HepG2 (cell line): ENCODE results near the gene TIMELESS.

Experiments
- ATF7 ChIP-seq, 2 experiments: fragments of 450-650 bp in 1 of 2; sonication (generic) in 1 of 2; formaldehyde crosslinking in 1 of 2; IDR thresholded peaks; 2 replicates each; pipeline versions ENCODE4 v1.4.0 to v1.6.1; 2016 to 2020; ENCODE audit warnings: antibody characterized with exemption in 1 of 2, mild to moderate bottlenecking in 1 of 2, missing genetic modification reagents in 1 of 2
- EP300 ChIP-seq, 3 experiments: sonication (generic) in 1 of 3; formaldehyde crosslinking in 1 of 3; IDR thresholded peaks; 2 replicates each; pipeline versions ENCODE4 v1.5.1 to v1.6.1; 2011 to 2020; ENCODE audit warnings: low read depth in 2 of 3, low read length in 2 of 3, borderline replicate concordance in 1 of 3, improper control_type of control experiment in 1 of 3, mild to moderate bottlenecking in 1 of 3, missing genetic modification reagents in 1 of 3, moderate library complexity in 1 of 3
- FOXM1 ChIP-seq: sonication (generic); formaldehyde crosslinking; IDR thresholded peaks from 2 replicates; pipeline ENCODE4 v1.5.0; 2020; ENCODE audit warnings: missing genetic modification reagents
- FOXP4 ChIP-seq: sonication (generic); formaldehyde crosslinking; IDR thresholded peaks from 2 replicates; pipeline ENCODE4 v1.4.0; 2020; ENCODE audit warnings: missing genetic modification reagents
- GABPA ChIP-seq, 2 experiments: IDR thresholded peaks; 2 replicates each; pipeline ENCODE4 v1.6.1; 2011 to 2016; ENCODE audit warnings: low read depth in 2 of 2, low read length in 1 of 2, missing biosample characterization in 1 of 2, missing genetic modification characterization in 1 of 2
- IRX3 ChIP-seq: sonication (generic); formaldehyde crosslinking; IDR thresholded peaks from 2 replicates; pipeline ENCODE4 v1.8.1; 2023; ENCODE audit warnings: mild to moderate bottlenecking, low read depth, missing genetic modification reagents, borderline replicate concordance
- USF2 ChIP-seq, 2 experiments: sonication (generic) in 1 of 2; formaldehyde crosslinking in 1 of 2; IDR thresholded peaks; 2 replicates each; pipeline versions ENCODE4 v1.5.1 to v1.6.1; 2011 to 2020; ENCODE audit warnings: borderline replicate concordance in 1 of 2, low read depth in 1 of 2, low read length in 1 of 2, mild to moderate bottlenecking in 1 of 2, missing genetic modification reagents in 1 of 2, moderate library complexity in 1 of 2
- ZFX ChIP-seq: sonication (generic); formaldehyde crosslinking; IDR thresholded peaks from 2 replicates; pipeline ENCODE4 v1.4.0; 2020; ENCODE audit warnings: mild to moderate bottlenecking, low read depth, missing genetic modification reagents, moderate library complexity
- ZFY ChIP-seq: sonication (generic); formaldehyde crosslinking; IDR thresholded peaks from 2 replicates; pipeline ENCODE4 v1.4.0; 2020; ENCODE audit warnings: missing genetic modification reagents
- ZNF12 ChIP-seq: sonication (generic); formaldehyde crosslinking; IDR thresholded peaks from 2 replicates; pipeline ENCODE4 v1.5.0; 2020; ENCODE audit warnings: missing genetic modification reagents
- ZNF430 ChIP-seq: sonication (generic); formaldehyde crosslinking; IDR thresholded peaks from 2 replicates; pipeline ENCODE4 v1.9.0; 2021; ENCODE audit warnings: mild to moderate bottlenecking, missing genetic modification reagents
- ZNF674 ChIP-seq: sonication (generic); formaldehyde crosslinking; IDR thresholded peaks from 2 replicates; pipeline ENCODE4 v1.5.0; 2020; ENCODE audit warnings: low read depth, mild to moderate bottlenecking, missing genetic modification reagents
- TF ChIP-seq, protein P1 (sequence below): sonication (generic); formaldehyde crosslinking; IDR thresholded peaks from 2 replicates; pipeline ENCODE4 v1.4.0; 2020; ENCODE audit warnings: missing genetic modification reagents
- TF ChIP-seq, protein P2 (sequence below): sonication (generic); formaldehyde crosslinking; IDR thresholded peaks from 2 replicates; pipeline ENCODE4 v1.5.0; 2020; ENCODE audit warnings: mild to moderate bottlenecking, missing genetic modification reagents, moderate library complexity

DNA sequence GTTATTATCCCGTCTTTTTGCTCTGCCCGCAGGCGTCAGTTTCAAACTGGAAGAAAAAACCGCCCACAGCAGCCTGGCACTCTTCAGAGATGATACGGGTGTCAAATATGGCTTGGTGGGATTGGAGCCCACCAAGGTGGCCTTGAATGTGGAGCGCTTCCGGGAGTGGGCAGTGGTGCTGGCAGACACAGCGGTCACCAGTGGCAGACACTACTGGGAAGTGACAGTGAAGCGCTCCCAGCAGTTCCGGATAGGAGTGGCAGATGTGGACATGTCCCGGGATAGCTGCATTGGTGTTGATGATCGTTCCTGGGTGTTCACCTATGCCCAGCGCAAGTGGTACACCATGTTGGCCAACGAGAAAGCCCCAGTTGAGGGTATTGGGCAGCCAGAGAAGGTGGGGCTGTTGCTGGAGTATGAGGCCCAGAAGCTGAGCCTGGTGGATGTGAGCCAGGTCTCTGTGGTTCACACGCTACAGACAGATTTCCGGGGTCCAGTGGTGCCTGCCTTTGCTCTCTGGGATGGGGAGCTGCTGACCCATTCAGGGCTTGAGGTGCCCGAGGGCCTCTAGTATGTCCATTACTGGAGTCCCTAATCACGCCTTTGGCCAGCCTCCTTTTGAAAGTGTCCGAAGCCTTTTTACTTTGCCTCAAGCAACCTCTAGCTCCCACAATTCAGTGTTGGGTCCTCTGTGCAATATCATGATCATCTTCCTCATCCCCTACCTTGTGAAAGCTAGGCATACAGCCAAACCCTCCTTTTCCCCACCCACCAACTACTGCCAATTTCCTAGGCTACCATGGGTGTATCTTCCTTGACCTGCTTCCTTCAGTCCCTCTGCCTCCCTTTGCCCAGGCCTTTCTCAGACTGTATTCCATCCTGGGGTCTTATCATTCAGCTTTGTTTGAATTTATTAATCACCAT lies 20.0 kb upstream of the TIMELESS start:
- TF ChIP-seq ZFY (CRISPR knock-in tag) = no peak
- no peak for TF ChIP-seq GABPA (IDR thresholded peaks at IDR 0.05; ENCODE audit: low read depth, low read length)
- TF ChIP-seq GABPA (CRISPR knock-in tag; IDR thresholded peaks at IDR 0.05; ENCODE audit: low read depth) = no peak
- TF ChIP-seq, protein P1, sequence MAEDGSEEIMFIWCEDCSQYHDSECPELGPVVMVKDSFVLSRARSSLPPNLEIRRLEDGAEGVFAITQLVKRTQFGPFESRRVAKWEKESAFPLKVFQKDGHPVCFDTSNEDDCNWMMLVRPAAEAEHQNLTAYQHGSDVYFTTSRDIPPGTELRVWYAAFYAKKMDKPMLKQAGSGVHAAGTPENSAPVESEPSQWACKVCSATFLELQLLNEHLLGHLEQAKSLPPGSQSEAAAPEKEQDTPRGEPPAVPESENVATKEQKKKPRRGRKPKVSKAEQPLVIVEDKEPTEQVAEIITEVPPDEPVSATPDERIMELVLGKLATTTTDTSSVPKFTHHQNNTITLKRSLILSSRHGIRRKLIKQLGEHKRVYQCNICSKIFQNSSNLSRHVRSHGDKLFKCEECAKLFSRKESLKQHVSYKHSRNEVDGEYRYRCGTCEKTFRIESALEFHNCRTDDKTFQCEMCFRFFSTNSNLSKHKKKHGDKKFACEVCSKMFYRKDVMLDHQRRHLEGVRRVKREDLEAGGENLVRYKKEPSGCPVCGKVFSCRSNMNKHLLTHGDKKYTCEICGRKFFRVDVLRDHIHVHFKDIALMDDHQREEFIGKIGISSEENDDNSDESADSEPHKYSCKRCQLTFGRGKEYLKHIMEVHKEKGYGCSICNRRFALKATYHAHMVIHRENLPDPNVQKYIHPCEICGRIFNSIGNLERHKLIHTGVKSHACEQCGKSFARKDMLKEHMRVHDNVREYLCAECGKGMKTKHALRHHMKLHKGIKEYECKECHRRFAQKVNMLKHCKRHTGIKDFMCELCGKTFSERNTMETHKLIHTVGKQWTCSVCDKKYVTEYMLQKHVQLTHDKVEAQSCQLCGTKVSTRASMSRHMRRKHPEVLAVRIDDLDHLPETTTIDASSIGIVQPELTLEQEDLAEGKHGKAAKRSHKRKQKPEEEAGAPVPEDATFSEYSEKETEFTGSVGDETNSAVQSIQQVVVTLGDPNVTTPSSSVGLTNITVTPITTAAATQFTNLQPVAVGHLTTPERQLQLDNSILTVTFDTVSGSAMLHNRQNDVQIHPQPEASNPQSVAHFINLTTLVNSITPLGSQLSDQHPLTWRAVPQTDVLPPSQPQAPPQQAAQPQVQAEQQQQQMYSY (CRISPR knock-in tag) = no peak
- no peak for TF ChIP-seq IRX3
- no peak for TF ChIP-seq ZNF430 (CRISPR knock-in tag)
- no peak for TF ChIP-seq ZFX (CRISPR knock-in tag)
- TF ChIP-seq, protein P2, sequence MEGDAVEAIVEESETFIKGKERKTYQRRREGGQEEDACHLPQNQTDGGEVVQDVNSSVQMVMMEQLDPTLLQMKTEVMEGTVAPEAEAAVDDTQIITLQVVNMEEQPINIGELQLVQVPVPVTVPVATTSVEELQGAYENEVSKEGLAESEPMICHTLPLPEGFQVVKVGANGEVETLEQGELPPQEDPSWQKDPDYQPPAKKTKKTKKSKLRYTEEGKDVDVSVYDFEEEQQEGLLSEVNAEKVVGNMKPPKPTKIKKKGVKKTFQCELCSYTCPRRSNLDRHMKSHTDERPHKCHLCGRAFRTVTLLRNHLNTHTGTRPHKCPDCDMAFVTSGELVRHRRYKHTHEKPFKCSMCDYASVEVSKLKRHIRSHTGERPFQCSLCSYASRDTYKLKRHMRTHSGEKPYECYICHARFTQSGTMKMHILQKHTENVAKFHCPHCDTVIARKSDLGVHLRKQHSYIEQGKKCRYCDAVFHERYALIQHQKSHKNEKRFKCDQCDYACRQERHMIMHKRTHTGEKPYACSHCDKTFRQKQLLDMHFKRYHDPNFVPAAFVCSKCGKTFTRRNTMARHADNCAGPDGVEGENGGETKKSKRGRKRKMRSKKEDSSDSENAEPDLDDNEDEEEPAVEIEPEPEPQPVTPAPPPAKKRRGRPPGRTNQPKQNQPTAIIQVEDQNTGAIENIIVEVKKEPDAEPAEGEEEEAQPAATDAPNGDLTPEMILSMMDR (CRISPR knock-in tag) = no peak
- no peak for TF ChIP-seq FOXM1 (CRISPR knock-in tag)
- TF ChIP-seq EP300 (IDR thresholded peaks at IDR 0.05; ENCODE audit: low read depth in 2 of 2, low read length in 2 of 2) = no peak
- TF ChIP-seq EP300 (CRISPR knock-in tag; IDR thresholded peaks at IDR 0.05; ENCODE audit: borderline replicate concordance) = no peak
- no peak for TF ChIP-seq ATF7 (IDR thresholded peaks at IDR 0.05)
- TF ChIP-seq ATF7 (CRISPR knock-in tag; IDR thresholded peaks at IDR 0.05) = no peak
- TF ChIP-seq ZNF12 (CRISPR knock-in tag) = no peak
- no peak for TF ChIP-seq FOXP4 (CRISPR knock-in tag)
- TF ChIP-seq ZNF674 = no peak
- no peak for TF ChIP-seq USF2 (IDR thresholded peaks at IDR 0.05; ENCODE audit: low read depth, low read length)
- TF ChIP-seq USF2 (CRISPR knock-in tag; IDR thresholded peaks at IDR 0.05; ENCODE audit: borderline replicate concordance) = no peak
